ENCODE data around the gene ZNF614. TPM values are rescaled to one million over a fixed set of nuclear protein-coding genes. Genes with fewer than 3 reads are reported as not detected.
A peak's percentile ranks its signal among the peaks of the same experiment; 100 is the strongest.

The ZNF614 gene
- total RNA-seq, 4 donors from 2014 or later: 11.8 to 27.9 (median 13.7) TPM

DNA sequence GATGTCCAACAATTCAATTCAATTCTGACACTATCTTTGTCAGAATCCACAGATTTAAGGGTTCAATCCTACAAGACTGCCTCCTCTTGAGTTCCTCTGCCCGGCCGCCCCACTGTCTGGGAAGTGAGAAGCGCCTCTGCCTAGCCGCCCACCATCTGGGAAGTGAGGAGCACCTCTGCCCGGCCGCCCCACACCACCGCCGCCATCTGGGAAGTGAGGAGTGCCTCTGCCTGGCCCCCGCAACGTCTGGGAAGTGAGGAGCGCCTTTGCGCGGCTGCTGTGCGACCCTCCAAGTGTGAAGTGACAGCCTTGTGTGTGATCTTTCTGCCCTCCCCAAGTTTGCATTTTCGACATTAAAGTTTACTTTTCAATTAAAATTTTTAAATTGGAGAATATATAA is 6.0 kb downstream of the ZNF614 start:
- Histone ChIP-seq H3K36me3 (no peaks in the 10 kb centered on the region), H3K4me1 (no peaks in the 10 kb centered on the region), H3K27ac (no peak overlapping the region), H3K4me3 (no peak overlapping the region), H3K27me3 (no peaks in the 10 kb centered on the region), H3K9me3 (peaks cover 0 to 61% of the 10 kb centered on the region in 2 donors)
- TF ChIP-seq, protein P1, sequence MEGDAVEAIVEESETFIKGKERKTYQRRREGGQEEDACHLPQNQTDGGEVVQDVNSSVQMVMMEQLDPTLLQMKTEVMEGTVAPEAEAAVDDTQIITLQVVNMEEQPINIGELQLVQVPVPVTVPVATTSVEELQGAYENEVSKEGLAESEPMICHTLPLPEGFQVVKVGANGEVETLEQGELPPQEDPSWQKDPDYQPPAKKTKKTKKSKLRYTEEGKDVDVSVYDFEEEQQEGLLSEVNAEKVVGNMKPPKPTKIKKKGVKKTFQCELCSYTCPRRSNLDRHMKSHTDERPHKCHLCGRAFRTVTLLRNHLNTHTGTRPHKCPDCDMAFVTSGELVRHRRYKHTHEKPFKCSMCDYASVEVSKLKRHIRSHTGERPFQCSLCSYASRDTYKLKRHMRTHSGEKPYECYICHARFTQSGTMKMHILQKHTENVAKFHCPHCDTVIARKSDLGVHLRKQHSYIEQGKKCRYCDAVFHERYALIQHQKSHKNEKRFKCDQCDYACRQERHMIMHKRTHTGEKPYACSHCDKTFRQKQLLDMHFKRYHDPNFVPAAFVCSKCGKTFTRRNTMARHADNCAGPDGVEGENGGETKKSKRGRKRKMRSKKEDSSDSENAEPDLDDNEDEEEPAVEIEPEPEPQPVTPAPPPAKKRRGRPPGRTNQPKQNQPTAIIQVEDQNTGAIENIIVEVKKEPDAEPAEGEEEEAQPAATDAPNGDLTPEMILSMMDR (IDR thresholded peaks at IDR 0.05): no peak
- no peak for TF ChIP-seq POLR2A (IDR thresholded peaks at IDR 0.05)
- DNase-seq: no peak
- intact Hi-C loops (cut with DNase I; ENCODE audit: low total_unique reads): no loop called here

DNA sequence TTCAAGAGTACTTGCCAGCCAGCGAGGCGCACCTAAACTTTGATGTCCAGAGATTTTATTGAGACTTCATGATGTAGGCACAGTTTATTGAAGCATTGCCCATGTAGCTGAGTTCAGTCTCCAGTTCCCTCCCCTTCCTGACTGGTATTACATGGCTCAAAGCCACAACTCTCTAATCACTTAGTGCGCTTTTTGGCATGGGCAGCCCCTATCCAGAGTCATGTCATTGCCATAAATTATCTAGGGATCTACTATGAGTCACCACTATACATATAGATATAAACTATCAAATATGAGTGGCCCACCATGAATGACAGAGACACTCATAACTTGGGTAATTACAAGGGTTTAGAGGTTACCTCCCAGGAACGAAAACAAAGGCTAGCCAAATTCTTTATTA is 7.7 kb downstream of the ZNF614 start:
- Histone ChIP-seq H3K27ac (no peak overlapping the region), H3K9me3 (peaks cover 0 to 76% of the 10 kb centered on the region in 2 donors), H3K4me3 (no peak overlapping the region), H3K27me3 (no peaks in the 10 kb centered on the region), H3K4me1 (no peaks in the 10 kb centered on the region), H3K36me3 (no peaks in the 10 kb centered on the region)
- no peak for DNase-seq
- TF ChIP-seq POLR2A (IDR thresholded peaks at IDR 0.05): no peak
- TF ChIP-seq, protein P1 (IDR thresholded peaks at IDR 0.05): no peak
- intact Hi-C loops (cut with DNase I; ENCODE audit: low total_unique reads): no loop called here

DNA sequence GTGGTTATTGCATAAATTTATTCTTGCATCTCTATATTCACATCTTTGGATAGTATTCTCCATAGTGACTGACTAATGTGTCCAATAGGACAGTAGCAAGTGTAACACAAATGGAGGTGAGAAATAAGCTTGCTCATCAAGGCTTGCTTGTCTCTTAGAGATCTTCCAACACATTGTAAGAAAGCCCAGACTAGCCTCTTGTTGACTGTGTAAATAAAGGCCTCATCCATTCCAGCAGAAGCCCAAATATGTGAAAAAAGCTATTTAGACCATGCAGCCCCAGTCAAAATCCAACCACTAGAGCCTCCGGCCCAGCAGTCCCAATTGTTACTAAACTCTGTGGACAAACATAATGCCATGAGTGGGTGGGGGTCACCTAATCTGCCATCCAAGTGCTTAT is 17.5 kb downstream of the ZNF614 start:
- no peaks in the 10 kb centered on the region for H3K27me3 ChIP-seq
- DNase-seq: no peak
- H3K27ac ChIP-seq: no peak overlapping the region
- peaks cover 0 to 20% of the 10 kb centered on the region in 2 donors for H3K9me3 ChIP-seq
- intact Hi-C loops (cut with DNase I; ENCODE audit: low total_unique reads): no loop called here
- no peak overlapping the region for H3K4me3 ChIP-seq
- TF ChIP-seq, protein P1 (IDR thresholded peaks at IDR 0.05): no peak
- TF ChIP-seq POLR2A (IDR thresholded peaks at IDR 0.05): no peak
- no peaks in the 10 kb centered on the region for H3K4me1 ChIP-seq
- H3K36me3 ChIP-seq: no peaks in the 10 kb centered on the region

DNA sequence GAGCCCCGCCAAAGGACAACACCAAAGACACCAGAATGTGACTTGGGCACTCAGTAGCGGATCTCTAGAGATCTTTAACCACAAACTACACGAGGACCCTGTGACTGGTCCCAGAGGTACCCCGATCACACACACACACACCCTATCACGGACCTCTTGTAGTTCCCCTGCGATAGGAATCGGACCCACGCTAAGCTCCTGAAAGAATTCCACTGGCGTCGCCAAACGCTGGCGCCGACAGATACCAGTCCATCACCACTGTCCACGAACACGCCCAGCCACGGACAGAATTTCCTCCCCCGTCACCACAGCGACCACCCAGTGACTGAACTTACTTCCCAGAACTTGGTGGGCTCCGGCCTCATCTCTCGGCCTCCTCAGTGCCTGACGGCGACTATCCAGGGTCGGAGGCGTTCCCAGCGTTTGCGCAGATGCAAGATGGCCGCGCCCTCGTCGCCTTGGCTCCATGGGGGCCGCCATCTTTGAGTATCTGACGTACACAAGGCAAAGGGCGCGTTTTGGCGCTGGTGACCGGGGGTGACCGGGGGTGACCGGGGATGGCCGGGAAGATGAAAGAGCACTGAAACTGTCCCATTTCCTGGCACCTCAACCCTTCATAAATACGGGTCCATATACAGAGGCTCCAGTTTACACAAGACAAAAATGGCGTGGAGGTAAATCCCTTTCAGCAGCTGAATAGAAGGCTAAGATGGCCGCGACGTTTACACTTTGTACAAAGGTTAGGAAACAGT is 20.2 kb downstream of the ZNF614 start, which contains the start of gene ZNF615:
Gene ZNF615, minus strand, starts transcription at position 406 of the 752 bp plus-strand sequence. CDS start 4,500 bp downstream, outside the sequence.
- peak; percentile 23 to 40 for TF ChIP-seq POLR2A (IDR thresholded peaks at IDR 0.05)
- TF ChIP-seq, protein P1 (IDR thresholded peaks at IDR 0.05): no peak
- Histone ChIP-seq H3K27ac (peak within 1 kb of the TSS; percentile 84 to 87), H3K27me3 (no peaks in the 10 kb centered on the region), H3K36me3 (no peaks in the 10 kb centered on the region), H3K4me3 (peak within 1 kb of the TSS; percentile 71 to 77), H3K4me1 (no peaks in the 10 kb centered on the region), H3K9me3 (peaks cover 0 to 9% of the 10 kb centered on the region in 2 donors)
- intact Hi-C loops (cut with DNase I; ENCODE audit: low total_unique reads): no loop called here
- DNase-seq: peak; percentile 85 to 88

DNA sequence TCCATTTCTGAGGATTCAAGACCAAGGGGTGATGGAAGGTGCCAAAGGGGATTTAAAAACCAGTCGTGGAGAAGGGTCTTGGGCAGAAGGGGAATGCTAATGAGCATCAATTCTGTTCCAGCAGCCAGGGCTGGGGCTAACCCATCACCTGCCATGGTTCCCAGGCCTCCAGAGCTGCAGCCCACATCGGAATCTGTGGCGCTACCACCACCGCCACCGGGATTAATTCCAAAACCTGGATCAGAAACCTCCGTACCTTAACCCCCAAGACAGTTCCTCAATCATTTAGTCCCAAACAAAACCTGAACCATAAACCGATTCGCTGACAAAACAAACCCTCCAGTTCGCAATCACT is 20.8 kb downstream of the ZNF614 start:
- peaks cover 0 to 12% of the 10 kb centered on the region in 2 donors for H3K9me3 ChIP-seq
- no peaks in the 10 kb centered on the region for H3K27me3 ChIP-seq
- no peak for DNase-seq
- intact Hi-C loops (cut with DNase I; ENCODE audit: low total_unique reads): no loop called here
- H3K4me3 ChIP-seq: peak overlapping the region; percentile 71 to 77
- H3K36me3 ChIP-seq: no peaks in the 10 kb centered on the region
- H3K27ac ChIP-seq: peak overlapping the region; percentile 84 to 87
- no peak for TF ChIP-seq POLR2A (IDR thresholded peaks at IDR 0.05)
- TF ChIP-seq, protein P1 (IDR thresholded peaks at IDR 0.05): no peak
- no peaks in the 10 kb centered on the region for H3K4me1 ChIP-seq

Measured in uterus (tissue), 4 donors.